Stimulated activated CD8-positive, alpha-beta memory T cell treated with anti-CD3 and anti-CD28 coated beads, Interleukin-7, amount 100 ng/mL, for 24 hours (primary cell): Measurements from ENCODE around the gene KRT17.
"Not testable (repeated sequence)": the region's sequence is repeated elsewhere in the genome, so short reads cannot be mapped to it uniquely, and the experiment has no call there.

Experiments used
- DNase-seq: peaks from one replicate; pipeline ENCODE4 v3.0.0-alpha.2; 2020; ENCODE audit warnings: low read depth

The KRT17 gene

DNA sequence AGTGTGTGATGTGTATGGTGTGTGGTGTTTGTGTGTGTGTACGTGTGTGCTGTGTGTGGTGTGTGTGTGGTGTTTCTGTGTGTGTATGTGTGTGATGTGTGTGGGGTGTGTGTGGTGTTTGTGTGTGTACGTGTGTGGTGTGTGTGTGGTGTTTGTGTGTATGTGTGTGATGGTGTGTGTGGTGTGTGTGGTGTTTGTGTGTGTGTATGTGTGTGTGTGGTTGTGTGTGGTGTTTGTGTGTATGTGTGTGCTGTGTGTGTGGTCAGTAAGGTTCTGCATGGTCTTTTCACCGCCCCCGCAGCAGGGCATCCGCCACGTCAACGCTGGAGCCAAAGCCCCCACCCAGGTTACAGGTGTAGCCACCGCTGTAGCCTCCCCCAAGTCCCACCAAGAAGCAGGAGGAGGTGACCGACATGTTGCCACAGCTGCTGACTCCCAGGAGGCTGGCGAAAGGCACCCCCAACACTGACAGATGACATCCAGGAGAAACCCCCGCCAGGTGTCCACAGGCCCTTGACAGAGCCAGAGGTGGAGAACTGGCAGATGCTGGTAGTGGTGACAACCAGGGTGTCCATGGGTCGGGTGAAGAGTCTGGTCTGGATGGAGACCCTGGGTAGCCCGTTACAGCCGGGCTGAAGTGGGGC lies 9.3 kb upstream of the KRT17 start:
- DNase-seq, result no peak

DNA sequence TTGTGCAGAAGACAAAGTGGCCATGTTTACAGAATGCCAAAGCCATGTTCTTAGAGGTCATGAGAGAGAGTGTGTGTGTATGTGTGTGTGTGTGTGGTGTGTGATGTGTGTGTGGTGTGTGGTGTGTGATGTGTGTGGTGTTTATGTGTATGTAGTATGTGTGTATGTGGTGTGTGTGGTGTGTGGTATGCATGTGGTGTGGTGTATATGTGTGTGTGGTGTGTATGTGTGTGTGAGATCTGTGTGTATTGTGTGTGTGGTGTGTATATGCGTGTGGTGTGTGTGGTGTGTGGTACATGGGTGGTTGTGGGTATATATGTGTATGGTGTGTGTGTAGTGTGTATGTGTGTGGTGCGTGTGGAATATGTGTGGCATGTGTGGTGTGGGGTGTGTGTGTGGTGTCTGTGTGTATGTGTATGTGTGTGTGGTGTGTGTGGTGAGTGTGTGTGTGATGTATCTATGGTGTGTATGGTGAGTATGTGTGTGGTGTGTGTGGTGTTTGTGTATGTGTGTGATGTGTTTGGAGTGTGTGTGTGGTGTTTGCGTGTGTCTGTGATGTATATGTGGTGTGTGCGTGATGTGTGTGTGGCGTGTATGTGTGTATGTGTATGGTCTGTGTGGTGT lies 8.2 kb upstream of the KRT17 start:
- DNase-seq, result no peak

DNA sequence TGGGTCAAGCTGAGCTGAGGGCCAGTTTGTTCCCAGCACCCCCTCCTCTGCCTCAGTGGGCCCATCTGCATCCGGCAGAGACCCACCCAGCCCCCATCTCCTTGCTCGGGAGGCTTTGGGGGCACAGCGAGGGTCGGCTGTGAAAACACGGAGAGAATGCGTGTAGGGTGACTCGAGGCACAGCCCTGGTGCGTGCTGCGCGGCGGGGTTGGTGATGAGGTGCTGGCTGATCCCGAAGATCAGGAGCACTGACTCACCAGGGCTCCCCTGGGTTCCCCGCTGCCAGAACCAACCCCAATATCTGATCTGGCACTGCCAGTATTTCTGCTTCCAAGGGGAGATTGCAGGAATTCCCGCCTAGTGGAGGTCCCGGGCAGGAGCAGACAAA lies 7.5 kb upstream of the KRT17 start:
- DNase-seq, result no peak

DNA sequence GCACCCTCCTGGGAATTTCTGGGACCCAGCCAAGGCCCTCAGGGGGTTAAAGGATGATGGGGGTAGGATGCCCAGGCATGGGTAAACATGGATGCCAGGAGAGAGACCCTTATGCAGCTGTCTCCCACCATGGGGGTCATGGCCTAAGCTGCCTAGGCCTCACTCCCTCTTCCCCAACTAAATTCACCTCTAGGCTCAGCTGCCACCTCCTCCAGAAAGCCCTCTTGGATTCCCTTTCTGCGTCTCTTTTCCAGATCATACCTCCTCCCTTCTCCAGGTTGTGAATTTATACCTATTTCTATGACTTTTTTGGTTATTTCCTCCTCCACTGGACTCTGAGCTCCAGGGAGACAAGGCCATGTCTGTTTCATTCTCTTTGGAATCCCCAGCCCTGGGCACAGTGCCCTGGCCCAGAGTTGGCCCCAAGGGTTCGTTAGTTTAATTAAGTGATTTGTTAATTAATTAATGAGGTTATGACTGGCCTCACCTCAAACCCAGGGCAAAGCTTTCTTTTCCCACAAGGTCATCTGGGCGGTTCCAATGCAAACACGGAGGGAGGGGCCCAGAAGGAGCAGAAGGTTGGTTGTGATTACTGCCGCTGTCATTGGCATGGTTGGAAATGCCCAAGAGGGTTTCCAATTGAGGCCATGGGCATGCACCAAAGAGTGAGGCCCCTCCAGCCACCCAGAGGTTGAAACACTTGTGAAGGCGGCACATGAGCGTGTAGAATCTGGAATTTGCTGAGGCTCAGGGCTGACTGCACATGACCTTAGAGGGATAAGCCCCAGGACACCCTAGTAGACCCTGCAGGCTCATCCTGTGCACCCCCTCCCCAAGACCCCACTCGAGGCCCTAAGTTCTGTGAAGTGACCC lies 6.9 kb upstream of the KRT17 start:
- no peak for DNase-seq

DNA sequence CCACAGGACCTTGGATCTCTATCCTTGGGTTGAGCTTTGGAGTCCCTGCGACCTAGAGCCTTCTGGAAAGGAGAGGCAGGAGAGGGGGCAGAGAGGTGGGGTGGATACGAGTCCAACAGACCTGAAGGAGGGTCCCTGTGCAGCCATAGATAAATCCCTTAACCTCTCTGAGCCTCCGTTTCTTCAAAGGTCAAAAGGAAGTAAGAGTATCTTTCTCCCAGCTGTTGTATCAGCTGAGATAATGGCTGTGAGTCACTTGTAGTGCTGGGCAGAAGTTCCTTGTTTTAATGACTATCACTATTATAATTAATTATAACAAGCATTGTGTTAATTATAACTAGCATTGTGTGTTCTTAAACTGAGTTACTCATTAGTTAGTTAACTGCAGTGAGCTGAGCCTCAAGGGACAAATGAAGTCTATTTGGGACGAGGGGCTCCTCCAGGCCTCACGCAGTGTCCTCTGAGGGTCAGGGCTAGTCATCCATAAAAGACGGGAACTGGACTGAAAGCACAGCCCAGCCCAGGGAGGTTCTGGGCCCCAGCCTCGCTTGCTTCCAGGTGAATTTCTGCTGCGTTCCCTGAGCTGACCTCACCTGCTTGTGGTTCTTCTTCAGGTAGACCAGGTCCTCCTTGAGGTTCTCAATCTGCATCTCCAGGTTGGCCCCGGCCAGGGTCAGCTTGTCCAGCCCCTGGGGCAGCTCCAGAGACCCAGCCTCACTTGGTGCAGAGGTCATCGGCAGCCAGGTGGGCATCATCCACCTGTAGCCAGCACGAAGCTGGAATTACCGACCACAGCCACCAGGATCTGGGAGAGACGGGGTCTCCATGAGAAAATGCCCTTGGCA lies 5.7 kb upstream of the KRT17 start:
- no peak for DNase-seq

DNA sequence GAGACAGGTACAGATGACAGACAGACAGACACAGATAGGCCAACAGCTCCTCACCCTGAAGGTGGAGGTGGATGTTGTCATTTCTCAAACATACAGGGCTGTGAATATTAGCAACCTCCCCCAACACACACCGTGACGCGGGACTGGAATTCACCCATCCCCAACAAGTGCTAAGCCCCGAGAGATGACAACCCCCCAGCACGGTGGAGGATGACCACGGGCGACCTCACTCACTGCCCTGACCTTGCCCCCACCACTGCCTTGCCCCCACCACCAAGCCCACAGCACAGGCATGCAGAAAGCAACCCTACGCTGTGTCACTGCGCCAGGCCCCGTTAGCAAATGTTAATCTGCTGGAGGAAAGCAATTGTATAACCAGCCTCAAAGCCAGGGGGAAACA lies 4.9 kb upstream of the KRT17 start:
- no peak for DNase-seq

DNA sequence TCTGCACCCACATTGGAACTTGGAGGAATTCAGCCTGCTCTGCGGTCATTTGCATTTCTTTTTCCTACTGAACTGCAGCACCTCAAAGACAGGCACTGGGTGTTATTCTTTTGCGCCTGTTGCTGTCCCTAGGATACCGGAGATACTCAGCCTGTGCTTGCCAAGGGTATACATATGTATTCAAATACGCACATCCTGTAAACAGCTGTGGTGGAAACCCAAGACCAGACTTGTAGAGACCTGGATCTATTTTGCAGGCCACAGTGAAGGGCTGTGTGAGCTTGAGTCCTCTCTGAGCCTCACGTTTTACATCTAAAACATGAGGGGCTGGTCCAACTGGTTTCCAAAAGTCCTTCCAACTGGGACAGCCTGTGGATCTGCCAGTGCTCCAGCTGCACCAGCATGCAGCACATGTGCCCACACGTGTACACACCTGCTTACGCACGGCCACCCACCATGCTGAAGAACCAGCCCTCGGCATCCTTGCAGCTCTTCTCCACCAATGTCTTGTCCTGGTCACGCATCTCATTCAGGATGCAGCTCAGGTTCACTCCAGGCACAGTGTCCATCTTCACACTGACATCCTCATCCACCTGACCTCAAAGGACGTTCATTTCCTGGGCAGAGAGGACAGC lies 4.4 kb upstream of the KRT17 start:
- not testable (repeated sequence) for DNase-seq

DNA sequence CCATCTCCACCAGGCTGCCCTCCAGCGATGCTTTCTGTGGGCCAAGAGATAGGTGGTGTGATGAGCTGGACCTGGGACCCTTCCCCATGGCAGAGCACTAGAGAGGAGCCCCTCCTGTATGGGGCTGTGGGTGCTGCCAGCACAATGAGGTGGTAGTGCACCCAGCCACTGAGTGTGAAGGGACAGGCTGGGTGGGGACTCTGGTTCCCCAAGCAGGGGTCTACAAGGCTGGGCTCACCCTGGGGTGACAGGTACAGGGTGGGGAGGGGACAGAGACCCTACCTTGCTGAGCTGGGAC lies 3.6 kb upstream of the KRT17 start:
- DNase-seq, result not testable (repeated sequence)

DNA sequence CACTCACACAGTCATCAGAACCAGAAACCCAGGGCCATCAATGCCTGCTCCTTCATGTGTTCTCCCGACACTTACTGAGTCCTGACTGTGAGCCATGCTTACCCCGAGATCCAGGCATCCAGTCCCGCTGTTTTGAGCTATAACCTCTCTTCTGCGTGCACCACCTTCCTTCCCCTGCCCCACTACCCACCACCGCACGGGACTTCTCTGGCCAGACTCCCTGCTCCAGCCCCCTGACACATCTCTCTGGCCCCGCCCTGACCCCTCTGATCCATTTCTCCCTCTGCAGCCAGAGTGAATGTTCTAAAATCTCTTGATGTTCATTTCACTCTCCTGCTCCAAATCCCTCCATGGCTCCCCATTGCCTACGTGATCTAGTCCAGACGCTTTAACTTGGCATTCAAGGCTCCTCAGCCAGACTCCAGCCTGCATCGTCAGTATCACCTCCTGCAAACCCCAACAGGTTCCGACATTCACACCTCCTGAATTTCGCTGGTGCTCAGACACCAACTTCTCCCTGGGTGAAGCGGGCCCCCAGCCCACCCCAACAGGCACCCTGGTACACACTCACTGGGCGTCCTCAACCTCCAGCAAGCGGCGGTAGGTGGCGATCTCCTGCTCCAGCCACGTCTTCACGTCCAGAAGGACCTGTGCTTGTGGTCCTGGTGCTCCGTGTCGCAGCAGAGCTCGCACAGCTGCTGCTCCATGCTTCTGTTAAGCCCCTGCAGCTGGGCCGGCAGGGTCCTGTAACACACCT lies 3.1 kb upstream of the KRT17 start:
- no peak for DNase-seq

DNA sequence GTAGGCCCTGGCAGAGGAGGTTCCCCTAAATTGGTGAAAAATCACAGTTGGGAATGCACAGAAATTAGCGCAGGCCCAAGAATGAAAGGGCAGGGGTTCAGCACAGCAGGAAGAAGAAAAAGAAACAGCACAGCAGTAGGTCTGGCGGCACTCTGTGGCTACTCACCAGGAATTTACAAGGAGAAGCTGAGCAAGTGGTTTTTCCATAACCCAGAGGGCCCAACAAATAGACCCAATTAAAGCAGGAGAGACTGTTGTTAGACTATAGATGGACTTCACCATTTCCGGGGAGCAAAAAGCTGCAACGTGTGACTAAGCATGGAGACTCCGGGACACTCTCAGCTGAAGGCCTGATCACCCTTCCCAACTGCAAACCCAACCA lies 2.5 kb upstream of the KRT17 start:
- not testable (repeated sequence) for DNase-seq

DNA sequence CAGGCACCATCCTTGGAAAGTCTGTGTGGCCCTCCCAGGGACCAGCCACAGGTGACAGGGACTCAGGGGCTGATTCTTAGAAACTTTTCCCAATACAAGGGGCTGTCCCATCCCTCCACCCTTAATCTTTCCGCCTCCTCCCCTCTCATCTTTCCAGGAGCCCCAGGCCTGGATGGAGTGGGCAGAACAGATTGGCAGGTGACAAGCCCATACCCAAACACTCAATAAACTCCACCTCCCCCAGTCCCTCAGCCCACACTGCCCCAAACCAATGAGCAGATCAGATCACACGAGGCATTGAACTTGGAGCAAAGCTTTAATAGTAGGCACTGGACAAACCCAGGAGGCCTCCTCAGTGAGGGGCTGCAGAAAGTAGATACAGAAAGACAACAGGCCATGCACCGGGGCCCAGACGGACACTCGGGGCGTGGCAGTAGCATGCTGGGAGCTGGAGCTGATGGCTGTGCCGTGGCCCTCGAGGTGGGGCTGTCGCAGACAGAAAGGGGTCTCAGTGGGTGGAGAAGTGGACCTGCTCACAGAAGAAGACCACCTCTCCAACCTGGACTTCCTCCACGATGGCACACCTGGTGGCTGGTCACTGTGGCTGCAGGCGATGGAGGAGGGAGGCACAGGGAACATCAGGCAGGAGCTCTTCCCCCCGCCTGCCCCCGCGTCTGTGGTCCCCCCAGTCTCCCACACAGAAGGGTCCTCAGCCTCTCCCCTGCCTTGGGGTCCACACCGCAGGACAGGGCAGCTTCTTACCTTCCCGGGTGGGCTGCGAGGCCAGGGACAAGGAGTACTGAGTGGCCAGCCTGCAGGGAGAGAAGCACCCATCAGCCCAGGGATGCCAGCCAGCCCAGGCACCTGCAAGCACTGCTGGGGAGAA lies 1.9 kb upstream of the KRT17 start:
- DNase-seq, result not testable (repeated sequence)

DNA sequence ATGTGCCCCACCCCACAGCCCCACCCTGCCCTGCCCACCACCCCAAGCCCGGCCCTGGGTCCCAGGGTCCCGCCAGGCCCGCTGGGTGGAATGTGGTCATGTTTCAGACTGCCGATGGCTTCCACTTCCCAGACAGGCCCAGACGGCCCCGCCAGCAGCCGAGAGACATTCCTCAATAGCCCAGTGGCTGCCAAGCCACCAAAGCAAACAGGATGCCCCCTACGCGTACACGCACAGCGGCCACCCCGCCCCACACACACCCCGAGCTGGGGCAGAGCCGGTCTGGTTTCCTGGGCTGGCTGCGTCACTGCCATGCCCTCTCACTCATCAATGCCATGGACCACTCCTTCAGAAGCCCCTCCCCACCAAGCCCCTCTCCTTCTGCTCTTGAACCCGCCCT lies 1.2 kb upstream of the KRT17 start:
- no peak for DNase-seq

DNA sequence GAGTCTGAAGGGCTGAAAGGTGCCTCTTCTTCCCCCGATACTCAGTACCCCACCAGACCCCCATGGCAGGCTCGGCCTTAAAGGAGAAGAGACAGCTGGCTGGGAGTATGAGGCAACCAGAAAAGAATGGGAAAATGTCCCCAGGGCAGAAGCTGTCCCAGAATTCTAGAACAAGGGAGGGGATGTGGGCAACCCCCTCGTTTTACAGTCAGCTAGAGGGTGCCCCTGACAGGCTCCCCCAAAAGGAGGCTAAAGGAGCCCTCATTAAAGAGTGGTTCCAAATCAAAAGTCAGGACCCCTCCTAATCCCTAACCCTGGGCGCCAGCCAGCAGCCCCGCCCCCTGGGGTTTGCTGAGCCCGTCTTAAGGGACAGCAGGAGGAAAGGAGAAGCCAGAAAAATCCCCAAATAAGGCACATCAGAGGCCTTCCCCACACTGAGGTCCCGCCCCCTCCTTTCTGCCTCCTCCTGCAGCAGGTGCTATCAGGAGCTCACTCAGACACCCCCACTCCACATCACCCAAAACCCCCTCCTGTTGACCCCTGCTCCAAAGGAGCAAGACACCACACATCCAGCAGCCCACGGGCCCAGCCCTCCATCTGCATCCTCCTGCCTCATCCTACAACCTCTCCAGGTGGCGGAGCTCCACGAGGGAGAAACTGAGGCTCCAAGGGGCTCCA lies 1.1 kb downstream of the KRT17 start:
- DNase-seq, result not testable (repeated sequence)

DNA sequence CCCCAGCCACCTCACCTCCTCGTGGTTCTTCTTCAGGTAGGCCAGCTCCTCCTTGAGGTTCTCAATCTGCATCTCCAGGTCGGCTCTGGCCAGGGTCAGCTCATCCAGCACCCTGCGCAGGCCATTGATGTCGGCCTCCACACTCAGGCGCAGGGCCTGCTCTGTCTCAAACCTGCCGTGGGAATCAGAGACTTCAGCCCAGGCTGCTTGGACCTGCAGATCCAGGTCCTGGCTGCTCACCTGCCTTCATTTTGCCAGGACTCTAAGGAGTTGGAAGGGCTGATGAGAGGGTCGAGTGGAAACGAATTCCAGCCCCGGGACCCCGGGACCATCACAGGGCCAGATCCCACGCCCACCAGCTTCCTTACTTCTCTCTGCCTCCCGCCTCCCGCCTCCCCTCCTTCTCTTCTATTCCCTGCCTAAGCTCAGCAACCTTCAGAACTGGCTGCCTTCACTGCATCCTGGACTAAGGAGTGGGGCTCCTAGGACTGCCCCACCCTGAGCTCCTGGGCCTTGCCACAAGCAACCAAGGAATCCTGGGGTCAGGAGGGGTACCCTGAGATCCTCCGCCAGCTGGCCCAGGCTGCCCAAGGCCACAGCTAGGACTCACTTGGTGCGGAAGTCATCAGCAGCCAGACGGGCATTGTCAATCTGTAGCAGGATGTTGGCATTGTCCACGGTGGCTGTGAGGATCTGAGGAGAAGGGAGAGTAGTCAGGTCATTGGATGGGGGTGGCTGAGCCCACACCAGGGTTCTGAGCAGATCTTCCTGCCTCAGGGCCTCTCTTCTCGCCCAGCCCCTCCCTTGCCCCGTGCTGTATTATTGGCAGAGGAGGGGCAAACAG lies 1.8 kb downstream of the KRT17 start:
- not testable (repeated sequence) for DNase-seq

DNA sequence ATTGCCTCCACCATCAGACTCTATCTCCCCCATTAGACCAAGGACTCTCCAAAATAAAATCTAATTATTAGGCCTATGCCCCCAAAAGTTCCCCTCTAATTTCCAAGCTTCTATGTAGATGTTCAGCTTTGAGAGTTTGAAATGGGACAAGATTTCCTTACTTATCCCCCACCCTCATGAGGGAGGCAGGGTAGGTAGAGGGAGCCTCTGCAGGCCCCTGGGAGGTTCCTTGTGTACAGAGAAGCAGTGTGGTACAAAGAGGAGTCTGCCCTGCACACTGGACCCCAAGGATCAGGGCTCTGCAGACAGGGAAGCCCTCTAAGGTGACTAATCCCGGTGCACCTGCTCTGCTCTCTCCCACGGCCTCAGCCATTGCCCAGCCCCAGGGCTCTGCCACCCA lies 2.5 kb downstream of the KRT17 start:
- DNase-seq, result no peak

DNA sequence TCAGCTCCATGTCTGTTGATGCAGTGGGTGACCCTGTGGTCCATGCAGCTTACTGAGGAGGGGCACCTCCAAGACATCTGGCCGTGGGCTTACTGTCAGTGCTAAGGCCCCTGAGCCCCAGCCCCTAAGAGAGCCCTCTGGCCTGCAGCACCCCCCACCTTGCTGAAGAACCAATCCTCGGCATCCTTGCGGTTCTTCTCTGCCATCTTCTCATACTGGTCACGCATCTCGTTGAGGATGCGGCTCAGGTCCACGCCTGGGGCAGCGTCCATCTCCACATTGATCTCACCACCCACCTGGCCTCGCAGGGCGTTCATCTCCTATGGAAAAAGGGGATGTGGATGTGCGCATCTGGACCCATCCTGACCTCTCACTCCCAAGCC lies 2.9 kb downstream of the KRT17 start:
- DNase-seq, result not testable (repeated sequence)

DNA sequence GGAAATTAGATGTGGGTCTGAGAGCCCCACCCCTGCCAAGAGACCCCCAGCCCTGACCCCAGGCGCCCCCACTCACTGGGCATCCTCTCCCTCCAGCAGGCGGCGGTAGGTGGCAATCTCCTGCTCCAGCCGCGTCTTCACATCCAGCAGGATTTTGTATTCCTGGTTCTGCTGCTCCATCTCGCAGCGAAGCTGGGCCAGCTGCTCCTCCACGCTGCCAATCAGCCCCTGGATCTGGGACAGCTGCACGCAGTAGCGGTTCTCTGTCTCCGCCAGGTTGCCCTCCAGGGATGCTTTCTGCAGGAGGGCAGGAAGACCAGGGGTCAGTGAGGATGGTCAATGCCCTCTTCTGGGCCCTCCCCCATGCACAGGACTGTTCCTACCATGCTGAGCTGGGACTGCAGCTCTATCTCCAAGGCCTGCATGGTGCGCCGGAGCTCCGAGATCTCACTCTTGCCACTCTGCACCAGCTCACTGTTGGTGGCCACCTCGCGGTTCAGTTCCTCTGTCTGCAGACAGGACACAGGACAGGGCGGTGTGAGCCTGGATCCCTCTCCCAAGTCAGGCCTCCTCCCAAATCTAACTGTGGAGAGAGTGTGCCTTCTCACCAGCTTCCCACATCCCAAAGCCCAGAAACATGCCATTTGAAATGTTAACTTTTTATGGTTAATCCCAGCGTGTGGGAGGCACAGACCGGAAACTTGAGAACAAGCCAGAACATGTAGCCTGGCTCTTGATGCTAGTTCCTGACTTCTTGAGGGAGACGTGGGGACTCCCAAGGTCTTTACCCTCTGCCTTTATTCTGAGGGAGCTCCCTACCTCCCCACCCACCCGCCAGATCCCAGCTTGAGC lies 3.6 kb downstream of the KRT17 start:
- DNase-seq, result no peak
